NCI-H2227 treated with DMSO at 0.1 percent for 48 hours (cell line): Measurements from ENCODE around the gene PPAT.
"Not testable (repeated sequence)": the region's sequence is repeated elsewhere in the genome, so short reads cannot be mapped to it uniquely, and the experiment has no call there.

Experiments
- DNase-seq: peaks from one replicate; lab custom pipeline; 2025; lab: John Stamatoyannopoulos, UW

PPAT gene

DNA sequence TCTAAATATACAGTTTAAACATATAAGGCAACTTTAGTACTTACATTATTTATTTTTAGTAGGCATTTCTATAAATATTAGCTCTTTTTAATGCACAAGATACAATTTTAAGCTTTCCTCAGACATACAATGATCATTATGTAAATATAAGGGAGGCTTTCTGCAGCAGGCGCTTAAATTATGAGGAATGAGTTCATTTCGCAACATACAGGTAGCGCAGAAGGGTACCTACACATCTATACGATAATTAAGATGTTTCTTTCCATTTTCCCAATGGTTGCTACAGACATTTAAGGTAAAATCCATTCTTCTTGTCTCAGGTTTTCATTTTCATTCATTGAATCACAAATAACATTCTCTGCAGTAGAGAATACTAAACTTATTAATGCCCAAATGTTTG, 49.3 kb downstream of the PPAT start:
- no peak for DNase-seq

DNA sequence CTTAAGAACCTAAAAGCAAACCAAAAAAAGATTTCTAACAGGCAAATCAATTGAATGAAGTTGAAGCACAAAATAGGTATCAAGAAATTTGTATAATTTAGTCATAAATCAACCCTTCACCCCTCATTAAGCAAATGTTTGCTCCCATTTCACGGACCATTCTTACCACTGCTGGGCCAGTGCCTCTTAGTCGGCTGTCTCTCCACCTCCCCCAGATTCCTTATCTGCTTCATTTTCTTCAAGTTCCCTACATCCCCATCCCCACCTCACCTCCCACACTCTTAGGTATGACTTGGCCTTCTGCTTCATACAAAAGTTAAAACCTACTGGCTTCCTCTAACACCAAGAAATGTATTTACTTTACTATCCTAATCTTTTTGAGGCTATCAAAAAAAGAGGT, 60.0 kb downstream of the PPAT start:
- DNase-seq = no peak

DNA sequence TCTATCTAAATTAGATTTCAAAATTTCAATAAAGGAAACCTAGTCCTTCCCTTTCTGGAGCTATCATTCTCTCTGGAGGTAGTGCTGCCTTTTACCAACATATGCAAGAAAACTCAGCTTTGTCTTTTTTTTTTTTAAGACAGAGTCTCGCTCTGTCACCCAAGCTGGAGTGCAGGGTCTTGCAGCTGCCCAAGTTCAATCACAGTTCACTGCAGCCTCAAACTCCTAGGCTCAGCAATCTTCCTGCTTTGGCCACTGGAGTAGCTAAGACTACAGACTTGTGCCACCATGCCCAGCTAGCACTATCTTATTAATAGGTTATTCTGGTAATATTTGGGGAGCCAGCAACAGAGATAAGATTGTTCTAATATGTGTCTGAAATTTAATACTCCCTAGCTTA, 60.5 kb downstream of the PPAT start:
- DNase-seq = no peak

DNA sequence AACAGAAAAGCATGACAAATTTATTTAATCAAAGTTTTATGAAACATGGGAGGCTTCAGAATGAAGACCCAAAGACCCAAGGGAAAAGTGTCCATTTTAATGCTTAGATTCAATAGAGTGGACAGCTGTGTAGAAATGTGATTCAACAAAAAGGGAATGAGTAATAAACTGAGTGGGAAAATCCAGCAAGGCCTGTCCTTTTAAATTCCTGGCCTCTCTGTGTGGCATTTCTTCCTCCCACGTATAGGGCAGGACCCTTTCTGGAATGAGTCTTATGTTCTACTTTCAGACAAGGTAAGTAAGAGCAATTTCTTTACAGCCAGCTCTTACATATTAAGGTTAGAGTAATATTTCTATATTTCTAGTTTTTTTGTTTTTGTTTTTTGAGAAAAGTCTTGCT, 62.6 kb downstream of the PPAT start:
- no peak for DNase-seq

DNA sequence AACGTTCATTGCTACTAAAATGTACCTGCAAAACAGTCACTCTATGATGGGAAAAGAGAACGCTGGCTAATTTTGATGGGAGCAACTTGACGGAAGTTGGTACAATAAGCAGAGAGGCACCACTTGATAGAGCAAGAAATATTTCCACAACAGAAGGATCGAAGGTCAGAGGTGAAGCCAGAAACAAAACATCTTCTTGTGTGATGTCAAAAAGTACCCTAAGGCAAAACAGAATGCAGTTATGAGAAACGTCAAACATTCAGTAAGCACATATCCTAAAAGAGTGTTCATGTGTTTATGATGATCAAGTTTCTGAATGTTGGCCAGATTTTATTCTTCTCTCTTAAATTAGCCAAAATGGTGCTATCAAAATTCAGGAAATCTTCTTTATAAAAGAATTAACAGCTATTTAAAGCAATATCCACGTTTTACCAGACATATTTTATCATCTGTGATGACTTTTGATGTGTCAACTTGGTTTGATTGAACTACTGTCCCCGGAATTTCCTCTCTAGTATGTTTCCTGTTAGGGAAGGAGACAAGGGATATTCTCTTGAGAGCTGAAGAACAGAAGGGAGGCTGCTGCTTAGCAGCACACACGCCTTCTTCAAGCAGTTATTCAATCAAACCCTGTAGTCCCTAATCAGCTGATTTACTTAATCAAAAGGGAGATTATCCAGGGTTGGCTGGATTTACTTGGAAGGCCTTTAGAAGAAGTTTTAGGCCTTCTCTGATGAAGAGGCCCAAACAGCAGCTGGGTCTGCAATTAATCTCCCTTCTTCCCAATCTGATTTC, 63.8 kb downstream of the PPAT start:
- DNase-seq = no peak

DNA sequence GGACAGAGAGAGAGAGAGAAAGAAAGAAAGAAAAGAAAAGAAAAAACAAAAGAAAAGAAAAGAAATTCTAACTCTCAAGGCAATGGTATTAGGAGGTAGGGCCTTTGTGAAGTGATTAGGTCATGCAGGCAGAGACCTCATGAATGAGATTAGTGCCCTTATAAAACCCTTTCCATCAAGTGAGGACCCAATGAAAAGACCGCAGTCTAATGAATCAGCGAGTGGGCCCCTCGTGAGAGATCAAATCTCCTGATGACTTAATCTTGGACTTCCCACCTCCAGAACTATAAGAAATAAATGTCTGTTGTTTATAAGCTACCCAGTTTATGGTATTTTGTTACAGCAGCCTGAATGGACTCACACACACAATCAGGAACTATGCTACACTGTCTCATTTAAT, 65.0 kb downstream of the PPAT start:
- DNase-seq = no peak

DNA sequence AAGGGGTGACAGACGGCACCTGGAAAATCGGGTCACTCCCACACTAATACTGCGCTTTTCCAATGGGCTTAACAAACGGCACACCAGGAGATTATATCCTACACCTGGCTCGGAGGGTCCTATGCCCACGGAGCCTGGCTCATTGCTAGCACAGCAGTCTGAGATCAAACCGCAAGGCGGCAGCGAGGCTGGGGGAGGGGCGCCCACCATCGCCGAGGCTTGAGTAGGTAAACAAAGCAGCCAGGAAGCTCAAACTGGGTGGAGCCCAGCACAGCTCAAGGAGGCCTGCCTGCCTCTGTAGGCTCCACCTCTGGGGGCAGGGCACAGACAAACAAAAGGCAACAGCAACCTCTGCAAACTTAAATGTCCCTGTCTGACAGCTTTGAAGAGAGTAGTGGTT, 72.4 kb downstream of the PPAT start:
- DNase-seq = not testable (repeated sequence)

DNA sequence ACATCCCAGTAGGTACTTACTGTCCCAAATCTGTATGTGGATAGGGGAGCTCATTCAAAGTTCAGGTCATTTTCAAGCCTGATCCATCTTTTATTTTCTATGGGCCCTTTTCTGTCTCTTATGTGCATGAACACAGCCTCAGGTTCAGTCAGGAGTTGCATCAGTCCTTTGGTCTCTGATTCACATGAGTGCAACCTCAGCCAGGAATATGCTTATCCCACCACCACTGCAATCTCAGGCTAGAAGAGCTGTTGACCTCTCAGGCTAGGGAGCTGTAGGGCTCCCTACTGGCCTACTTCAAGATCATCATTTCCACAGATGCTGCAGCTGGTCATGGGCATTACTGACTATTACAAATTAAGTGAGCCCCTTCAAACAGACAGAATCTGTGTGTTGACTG, 75.3 kb downstream of the PPAT start:
- no peak for DNase-seq

DNA sequence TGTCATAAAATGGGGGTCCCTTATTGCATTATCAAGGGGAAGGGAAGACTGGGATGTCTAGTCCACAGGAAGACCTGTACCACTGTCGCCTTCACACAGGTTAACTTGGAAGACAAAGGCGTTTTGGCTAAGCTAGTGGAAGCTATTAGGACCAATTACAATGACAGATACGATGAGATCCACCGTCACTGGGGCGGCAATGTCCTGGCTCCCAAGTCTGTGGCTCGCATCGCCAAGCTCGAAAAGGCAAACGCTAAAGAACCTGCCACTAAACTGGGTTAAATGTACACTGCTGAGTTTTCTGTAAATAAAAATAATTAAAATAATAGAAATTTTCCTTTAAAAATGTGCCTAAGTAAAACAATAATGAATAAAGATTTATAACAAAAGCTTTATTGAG, 78.8 kb downstream of the PPAT start:
- DNase-seq = no peak

DNA sequence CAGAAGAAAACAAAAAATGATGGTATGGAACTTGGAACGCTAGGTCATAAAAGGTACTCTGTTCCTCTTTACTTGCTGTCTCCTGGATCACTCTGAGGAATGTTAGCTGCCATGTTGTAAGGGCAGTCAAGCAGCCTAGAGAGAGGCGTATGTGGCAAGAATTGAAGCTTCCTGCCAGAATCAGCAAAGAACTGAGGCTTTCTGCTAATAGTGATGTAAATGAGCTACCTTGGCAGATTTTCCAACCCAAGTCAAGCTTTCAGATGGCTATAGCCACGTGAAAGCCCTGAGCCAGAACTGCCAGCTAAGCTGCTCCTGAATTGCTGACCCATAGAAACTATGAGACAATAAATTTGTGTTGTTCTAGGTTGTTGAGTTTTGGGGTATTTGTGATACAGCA, 86.8 kb downstream of the PPAT start:
- no peak for DNase-seq

DNA sequence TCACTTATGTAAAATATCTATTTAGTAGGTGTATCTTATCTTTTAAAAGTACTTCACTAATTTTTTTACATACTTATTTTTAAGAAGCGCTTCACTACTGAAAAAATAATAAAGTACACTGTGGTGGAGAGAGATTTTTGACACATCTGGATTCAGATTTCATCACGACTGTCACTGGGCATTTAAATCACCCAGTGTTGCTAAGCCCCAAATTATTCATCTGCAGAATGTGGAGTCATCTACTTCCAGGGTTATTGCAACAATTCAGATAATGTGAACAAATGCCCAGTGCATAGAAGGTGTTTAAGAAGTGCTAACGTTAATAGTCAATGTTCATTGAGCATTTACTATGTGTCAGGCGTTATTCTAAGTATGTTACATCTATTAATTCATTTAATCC, 90.0 kb downstream of the PPAT start:
- DNase-seq = no peak
